ENCODE results near the gene TM9SF4.

The TM9SF4 gene

GRCh38 chr20:32132911-32133549 is 23.5 kb downstream of the TM9SF4 start:
- no peak overlapping the region for H3K4me3 ChIP-seq (ENCODE audit: low read depth, low read length)
- DNase-seq (ENCODE audit: low read depth), result no peak
- TF ChIP-seq CTCF (conservative IDR thresholded peaks at IDR 0.05; ENCODE audit: low read depth, low read length), result no peak

GRCh38 chr20:32134026-32134425 is 24.5 kb downstream of the TM9SF4 start:
- no peak overlapping the region for H3K4me3 ChIP-seq (ENCODE audit: low read depth, low read length)
- DNase-seq (ENCODE audit: low read depth), result no peak
- TF ChIP-seq CTCF (conservative IDR thresholded peaks at IDR 0.05; ENCODE audit: low read depth, low read length), result no peak

- no peak for TF ChIP-seq CTCF (conservative IDR thresholded peaks at IDR 0.05; ENCODE audit: low read depth, low read length)
- no peak overlapping the region for H3K4me3 ChIP-seq (ENCODE audit: low read depth, low read length)
- no peak for DNase-seq (ENCODE audit: low read depth)
Measured at GRCh38 chr20:32135983-32136515, 26.5 kb downstream of the TM9SF4 start.

- no peak for DNase-seq (ENCODE audit: low read depth)
- no peak for TF ChIP-seq CTCF (conservative IDR thresholded peaks at IDR 0.05; ENCODE audit: low read depth, low read length)
- H3K4me3 ChIP-seq (ENCODE audit: low read depth, low read length), result no peak overlapping the region
Measured at GRCh38 chr20:32138921-32139320, 29.4 kb downstream of the TM9SF4 start.

- TF ChIP-seq CTCF (conservative IDR thresholded peaks at IDR 0.05; ENCODE audit: low read depth, low read length), result no peak
- no peak overlapping the region for H3K4me3 ChIP-seq (ENCODE audit: low read depth, low read length)
- DNase-seq (ENCODE audit: low read depth), result no peak
Measured at GRCh38 chr20:32139947-32140346, 30.4 kb downstream of the TM9SF4 start.

- H3K4me3 ChIP-seq (ENCODE audit: low read depth, low read length), result no peak overlapping the region
- DNase-seq (ENCODE audit: low read depth), result no peak
- no peak for TF ChIP-seq CTCF (conservative IDR thresholded peaks at IDR 0.05; ENCODE audit: low read depth, low read length)
Measured at GRCh38 chr20:32140603-32141002, 31.1 kb downstream of the TM9SF4 start.

GRCh38 chr20:32141465-32141980 is 32.0 kb downstream of the TM9SF4 start:
- no peak for DNase-seq (ENCODE audit: low read depth)
- H3K4me3 ChIP-seq (ENCODE audit: low read depth, low read length), result no peak overlapping the region
- no peak for TF ChIP-seq CTCF (conservative IDR thresholded peaks at IDR 0.05; ENCODE audit: low read depth, low read length)

Measured in choroid plexus epithelial cell (primary cell).